Measurements from ENCODE around the gene OPCML. TPM values are rescaled to one million over a fixed set of nuclear protein-coding genes. Genes with fewer than 3 reads are reported as not detected.

OPCML gene
- total RNA-seq, 4 donors from 2014 or later = 0.06 to 0.83 (median 0.24) TPM

DNA sequence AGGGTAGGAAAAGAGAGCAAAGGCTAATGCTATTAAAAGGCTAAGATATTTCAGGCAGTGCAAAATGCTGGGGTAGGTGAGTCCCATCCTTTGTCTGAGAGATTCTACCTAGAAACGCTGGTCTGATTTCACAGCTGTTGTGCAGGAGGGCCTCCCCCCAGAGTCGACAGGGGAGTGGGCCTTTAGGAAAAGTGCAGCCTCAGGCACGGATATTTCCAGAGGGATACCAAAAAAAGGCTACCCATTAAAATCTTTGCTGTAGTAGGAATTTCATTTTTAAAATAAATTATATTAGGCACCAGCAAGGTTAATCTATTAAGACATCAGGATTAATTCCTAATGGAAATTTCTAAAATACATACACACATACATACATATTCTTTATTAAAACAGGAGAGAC, 280.5 kb downstream of the OPCML start:
- WGBS = 74% methylated on average over 3 of the region's 3 CpGs
- Histone ChIP-seq H3K27me3 (no peaks in the 10 kb centered on the region), H3K27ac (replicated peaks in 1 of 4) (no peak overlapping the region), H3K4me3 (no peak overlapping the region), H3K36me3 (no peaks in the 10 kb centered on the region), H3K9me3 (no peaks in the 10 kb centered on the region), H3K4me1 (no peaks in the 10 kb centered on the region)
- TF ChIP-seq POLR2AphosphoS5 (IDR thresholded peaks at IDR 0.05) (no peak), EP300 (IDR thresholded peaks at IDR 0.05) (no peak), POLR2A (IDR thresholded peaks at IDR 0.05; ENCODE audit: low read depth) (no peak)
- TF ChIP-seq, protein P1, sequence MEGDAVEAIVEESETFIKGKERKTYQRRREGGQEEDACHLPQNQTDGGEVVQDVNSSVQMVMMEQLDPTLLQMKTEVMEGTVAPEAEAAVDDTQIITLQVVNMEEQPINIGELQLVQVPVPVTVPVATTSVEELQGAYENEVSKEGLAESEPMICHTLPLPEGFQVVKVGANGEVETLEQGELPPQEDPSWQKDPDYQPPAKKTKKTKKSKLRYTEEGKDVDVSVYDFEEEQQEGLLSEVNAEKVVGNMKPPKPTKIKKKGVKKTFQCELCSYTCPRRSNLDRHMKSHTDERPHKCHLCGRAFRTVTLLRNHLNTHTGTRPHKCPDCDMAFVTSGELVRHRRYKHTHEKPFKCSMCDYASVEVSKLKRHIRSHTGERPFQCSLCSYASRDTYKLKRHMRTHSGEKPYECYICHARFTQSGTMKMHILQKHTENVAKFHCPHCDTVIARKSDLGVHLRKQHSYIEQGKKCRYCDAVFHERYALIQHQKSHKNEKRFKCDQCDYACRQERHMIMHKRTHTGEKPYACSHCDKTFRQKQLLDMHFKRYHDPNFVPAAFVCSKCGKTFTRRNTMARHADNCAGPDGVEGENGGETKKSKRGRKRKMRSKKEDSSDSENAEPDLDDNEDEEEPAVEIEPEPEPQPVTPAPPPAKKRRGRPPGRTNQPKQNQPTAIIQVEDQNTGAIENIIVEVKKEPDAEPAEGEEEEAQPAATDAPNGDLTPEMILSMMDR (IDR thresholded peaks at IDR 0.05) = no peak
- DNase-seq (ENCODE audit: extremely low spot score) = no peak
- intact Hi-C loops (cut with DNase I) = no loop called here

DNA sequence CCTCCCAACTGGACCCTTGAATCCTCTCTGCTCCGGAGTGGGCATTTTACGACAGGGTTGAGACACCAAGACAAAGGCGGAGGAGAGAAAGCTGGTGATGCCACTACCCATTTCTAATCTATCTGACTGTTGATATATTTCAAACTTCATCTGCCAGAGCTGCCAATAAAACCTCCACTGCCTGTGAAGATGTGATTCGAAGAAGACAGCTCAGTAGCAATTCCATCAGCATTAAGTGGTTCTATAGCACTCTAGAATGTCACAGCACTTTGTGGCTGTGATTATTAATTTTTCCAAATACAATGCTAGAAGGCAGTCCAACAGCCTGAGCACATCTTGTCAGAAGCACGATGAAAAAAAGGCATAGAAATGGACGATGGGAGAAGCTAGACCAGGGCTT, 282.8 kb downstream of the OPCML start:
- Histone ChIP-seq H3K9me3 (no peaks in the 10 kb centered on the region), H3K4me1 (no peaks in the 10 kb centered on the region), H3K36me3 (no peaks in the 10 kb centered on the region), H3K4me3 (no peak overlapping the region), H3K27ac (replicated peaks in 1 of 4) (no peak overlapping the region), H3K27me3 (peaks cover 0 to 3% (median 0%) of the 10 kb centered on the region in 4 donors)
- 59% methylated on average over 6 of the region's 6 CpGs for WGBS
- DNase-seq (ENCODE audit: extremely low spot score) = no peak
- intact Hi-C loops (cut with DNase I) = no loop called here
- TF ChIP-seq POLR2AphosphoS5 (IDR thresholded peaks at IDR 0.05) (no peak), EP300 (IDR thresholded peaks at IDR 0.05) (no peak), POLR2A (IDR thresholded peaks at IDR 0.05; ENCODE audit: low read depth) (no peak)
- TF ChIP-seq, protein P1 (IDR thresholded peaks at IDR 0.05) = no peak

DNA sequence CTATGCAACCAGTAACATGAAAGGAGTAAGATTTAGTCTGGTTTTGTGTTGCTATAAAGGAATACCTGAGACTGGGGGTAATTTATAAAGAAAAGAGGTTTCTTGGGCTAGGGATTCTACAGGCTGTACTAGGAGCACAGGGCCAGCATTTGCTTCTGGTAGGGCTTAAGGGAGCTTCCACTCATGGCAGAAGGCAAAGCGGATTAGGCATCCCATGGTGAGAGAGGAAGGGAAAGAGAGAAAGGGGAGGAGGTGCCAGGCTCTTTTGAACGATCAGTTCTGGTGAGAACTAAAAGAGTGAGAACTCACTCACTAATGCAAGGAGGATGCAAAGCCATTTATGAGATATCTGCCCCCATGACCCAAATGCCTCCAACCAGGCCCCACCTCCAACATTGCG, 283.2 kb downstream of the OPCML start:
- intact Hi-C loops (cut with DNase I) = no loop called here
- 60% methylated on average over 3 of the region's 3 CpGs for WGBS
- Histone ChIP-seq H3K27me3 (peaks cover 0 to 7% (median 0%) of the 10 kb centered on the region in 4 donors), H3K4me3 (no peak overlapping the region), H3K36me3 (no peaks in the 10 kb centered on the region), H3K27ac (replicated peaks in 1 of 4) (no peak overlapping the region), H3K4me1 (no peaks in the 10 kb centered on the region), H3K9me3 (no peaks in the 10 kb centered on the region)
- TF ChIP-seq EP300 (IDR thresholded peaks at IDR 0.05) (no peak), POLR2A (IDR thresholded peaks at IDR 0.05; ENCODE audit: low read depth) (no peak), POLR2AphosphoS5 (IDR thresholded peaks at IDR 0.05) (no peak)
- TF ChIP-seq, protein P1 (IDR thresholded peaks at IDR 0.05) = no peak
- DNase-seq (ENCODE audit: extremely low spot score) = no peak

DNA sequence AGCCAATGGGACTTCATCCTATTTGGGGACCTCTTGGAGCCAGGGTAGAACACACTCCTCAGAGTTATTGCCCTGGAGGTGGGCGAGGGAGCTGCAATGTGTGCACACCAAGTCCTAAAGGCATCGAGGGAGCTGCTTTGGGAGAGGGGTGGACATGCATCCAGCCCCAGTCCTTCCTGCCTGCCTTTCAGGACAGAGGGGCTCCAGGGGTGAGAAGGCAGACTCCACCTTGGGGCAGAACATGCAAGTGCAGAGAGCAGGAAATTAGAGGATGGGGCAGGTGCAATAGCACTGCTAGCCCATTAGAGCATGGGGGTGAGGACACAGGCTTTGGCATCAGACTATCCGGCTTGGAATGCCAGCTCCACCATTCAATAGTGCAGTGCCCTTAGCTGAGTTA, 288.5 kb downstream of the OPCML start:
- H3K36me3 ChIP-seq = no peaks in the 10 kb centered on the region
- H3K4me3 ChIP-seq = no peak overlapping the region
- intact Hi-C loops (cut with DNase I) = no loop called here
- H3K27ac ChIP-seq (replicated peaks in 1 of 4) = no peak overlapping the region
- 73% methylated on average over 3 of the region's 3 CpGs for WGBS
- H3K27me3 ChIP-seq = peaks cover 0 to 19% (median 0%) of the 10 kb centered on the region in 4 donors
- no peaks in the 10 kb centered on the region for H3K9me3 ChIP-seq
- no peak for DNase-seq (ENCODE audit: extremely low spot score)
- H3K4me1 ChIP-seq = no peaks in the 10 kb centered on the region
- TF ChIP-seq, protein P1 (IDR thresholded peaks at IDR 0.05) = no peak
- TF ChIP-seq POLR2A (IDR thresholded peaks at IDR 0.05; ENCODE audit: low read depth) (no peak), EP300 (IDR thresholded peaks at IDR 0.05) (no peak), POLR2AphosphoS5 (IDR thresholded peaks at IDR 0.05) (no peak)

Data from esophagus muscularis mucosa (tissue), 4 donors.